Right ventricle myocardium inferior (tissue), 1 donor: ENCODE results near the gene PYM1. TPM values are rescaled to one million over a fixed set of nuclear protein-coding genes. Genes with fewer than 3 reads are reported as not detected.
A peak's percentile ranks its signal among the peaks of the same experiment; 100 is the strongest.

Experiments
- ATAC-seq: fragments of 200-7000 bp; cut with Tn5 transposase; one replicate; pipeline ENCODE4 v1.9.1; 2020; ENCODE audit warnings: mild to moderate bottlenecking, moderate library complexity
- DNase-seq: peaks from one replicate; pipeline ENCODE4 v3.0.0; 2021; ENCODE audit errors: missing footprints
- intact Hi-C: fragments of 100-400 bp; cut with DNase I; formaldehyde crosslinking; loops from one replicate; pipeline ENCODE4 v1.11.0; 2022
- long read RNA-seq: library from polyadenylated mRNA; unstranded; transcript quantifications from one replicate; pipeline ENCODE4 v2.0.0, GENCODE V29; 2021
- total RNA-seq: library from RNA; stranded (reverse); fragmentation: NEBNext Ultra II Directional; extraction: Animal tissue kit (Norgen Biotek cat#: 25700); gene quantifications from one replicate; pipeline ENCODE4 v1.2.1, GENCODE V29; 2021
- donor health status: DM: no; HTN: yes; CAD: no; lungs with severe emphysema.

PYM1 gene
- total RNA-seq = 19.1 TPM
- long read RNA-seq, partial matches to known transcripts = 0 of 6 reads
- long read RNA-seq, other reads (novel, unspliced or antisense) = 0 of 6 reads

- ATAC-seq (peak; percentile 73), DNase-seq (peak; percentile 90)
- intact Hi-C loops = loop anchor here (2.0 kb wide), 3 partner anchors 45 to 99 kb away; partner anchors contain the start of gene DNAJC14
Observed at GRCh38 chr12:55927588-55928502, at the start of gene PYM1. Gene PYM1 (minus strand): TSS chr12:55927894. CDS start chr12:55927761, 133 bp downstream.

- peak; percentile 37 for ATAC-seq
- intact Hi-C loops = no loop called here
- DNase-seq = no peak
Observed at GRCh38 chr12:55974308-55974730, 46.6 kb upstream of the PYM1 start.

GRCh38 chr12:55973599-55974307, 46.1 kb upstream of the PYM1 start, which contains the start of gene RAB5B:
Gene RAB5B (plus strand): TSS chr12:55974078. CDS start chr12:55986961, 12,883 bp downstream.
- intact Hi-C loops = loop anchor here (2.0 kb wide), 1 partner anchor 47 kb away; the partner anchor contains the start of gene PYM1
- DNase-seq (peak; percentile 99), ATAC-seq (peak; percentile 95)

- ATAC-seq = no peak
Observed at GRCh38 chr12:55972911-55973598, 45.4 kb upstream of the PYM1 start.

GRCh38 chr12:55972456-55972855, 44.8 kb upstream of the PYM1 start:
- ATAC-seq (no peak), DNase-seq (no peak)
- intact Hi-C loops = loop anchor here (2.0 kb wide), 1 partner anchor 46 kb away; the partner anchor contains the start of gene PYM1

More at GRCh38 chr12:55972911-55973598, 45.4 kb upstream of the PYM1 start:
- intact Hi-C loops = loop anchor here (2.0 kb wide), 1 partner anchor 46 kb away; the partner anchor contains the start of gene PYM1
- no peak for DNase-seq

- ATAC-seq (no peak), DNase-seq (no peak)
- intact Hi-C loops = loop anchor here (2.0 kb wide), 1 partner anchor 45 kb away; the partner anchor contains the start of gene PYM1
Observed at GRCh38 chr12:55972042-55972441, 44.3 kb upstream of the PYM1 start.

GRCh38 chr12:55970775-55971174, 43.1 kb upstream of the PYM1 start:
- DNase-seq (no peak), ATAC-seq (no peak)
- intact Hi-C loops = no loop called here

- ATAC-seq (no peak), DNase-seq (no peak)
- intact Hi-C loops = no loop called here
Observed at GRCh38 chr12:55969356-55969755, 41.7 kb upstream of the PYM1 start.

- DNase-seq = peak; percentile 95
- peak; percentile 95 for ATAC-seq
- intact Hi-C loops = loop anchor here (2.0 kb wide), 1 partner anchor 34 kb away; no protein-coding TSS in a partner anchor
Observed at GRCh38 chr12:55966408-55967281, 39.0 kb upstream of the PYM1 start, which contains the start of gene CDK2. Gene CDK2 (plus strand): TSS chr12:55966830. CDS start chr12:55967009, 179 bp downstream.

- ATAC-seq (peak; percentile 6), DNase-seq (no peak)
- intact Hi-C loops = loop anchor here (2.0 kb wide), 1 partner anchor 33 kb away; no protein-coding TSS in a partner anchor
Observed at GRCh38 chr12:55965941-55966407, 38.3 kb upstream of the PYM1 start, which contains the start of gene PMEL. Gene PMEL (minus strand): TSS chr12:55966042. CDS start chr12:55966011, 31 bp downstream.

GRCh38 chr12:55965240-55965639, 37.5 kb upstream of the PYM1 start:
- ATAC-seq (no peak), DNase-seq (no peak)
- intact Hi-C loops = no loop called here

GRCh38 chr12:55963760-55964159, 36.1 kb upstream of the PYM1 start:
- intact Hi-C loops = no loop called here
- ATAC-seq = no peak
- no peak for DNase-seq

GRCh38 chr12:55957106-55957859, 29.6 kb upstream of the PYM1 start:
- intact Hi-C loops = no loop called here
- DNase-seq = no peak
- no peak for ATAC-seq

GRCh38 chr12:55955800-55956508, 28.3 kb upstream of the PYM1 start:
- DNase-seq (no peak), ATAC-seq (no peak)
- intact Hi-C loops = no loop called here

GRCh38 chr12:55955344-55955743, 27.6 kb upstream of the PYM1 start:
- ATAC-seq (peak; percentile 35), DNase-seq (no peak)
- intact Hi-C loops = no loop called here

- intact Hi-C loops = no loop called here
- DNase-seq (no peak), ATAC-seq (no peak)
Observed at GRCh38 chr12:55946553-55946952, 18.9 kb upstream of the PYM1 start.
